Activated CD8-positive, alpha-beta memory T cell treated with anti-CD3 and anti-CD28 coated beads for 24 hours (primary cell): ENCODE data around the gene NELFCD.

Experiments
- DNase-seq: peaks from one replicate; pipeline ENCODE4 v3.0.0-alpha.2; 2020

NELFCD gene

DNA sequence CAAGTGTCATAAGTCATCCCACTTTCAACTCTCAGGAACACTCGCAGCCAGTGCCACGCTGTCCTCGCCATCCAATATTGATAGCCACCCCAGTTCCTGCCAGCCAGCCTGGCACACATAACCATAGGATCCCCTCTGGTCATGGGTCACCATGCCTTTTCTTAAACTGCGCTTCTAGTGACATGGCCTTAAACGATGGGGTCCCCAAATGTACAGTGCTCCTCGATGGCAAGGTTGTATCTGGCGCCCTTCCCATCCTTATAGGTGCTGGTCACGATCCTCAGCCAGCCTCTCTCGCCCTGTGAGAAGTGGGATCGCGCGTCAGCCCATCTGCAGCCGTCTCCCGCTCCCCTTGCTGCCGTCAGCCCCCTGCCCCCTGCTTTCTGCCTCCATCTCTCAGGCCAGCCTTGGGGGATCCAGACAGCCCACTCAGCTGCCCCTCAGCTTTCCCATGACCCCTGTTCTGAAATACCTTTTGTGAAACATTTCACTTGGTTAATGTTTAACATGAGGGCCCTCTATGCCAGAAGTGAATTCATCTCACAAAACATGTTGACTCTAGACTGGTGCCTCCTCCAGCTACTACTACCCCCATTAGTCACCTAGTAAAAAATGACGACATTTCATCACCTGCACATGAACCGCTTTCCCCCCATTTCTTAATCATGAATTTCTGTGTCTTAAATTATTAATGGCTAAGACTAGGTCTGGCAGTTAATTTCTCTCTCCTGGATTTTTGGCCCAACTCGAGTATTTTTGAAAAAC lies 14.6 kb downstream of the NELFCD start:
- no peak for DNase-seq

GRCh38 chr20:58996226-58996611 lies 15.2 kb downstream of the NELFCD start:
- DNase-seq: no peak

GRCh38 chr20:58997141-58997770 lies 16.2 kb downstream of the NELFCD start:
- DNase-seq: no peak

- DNase-seq: no peak
These were observed 17.6 kb downstream of the NELFCD start for GRCh38 chr20:58998656-58999055.

- DNase-seq: no peak
These were observed 19.3 kb downstream of the NELFCD start for GRCh38 chr20:59000326-59000725.

- DNase-seq: no peak
These were observed 20.0 kb downstream of the NELFCD start for GRCh38 chr20:59001068-59001448.

DNA sequence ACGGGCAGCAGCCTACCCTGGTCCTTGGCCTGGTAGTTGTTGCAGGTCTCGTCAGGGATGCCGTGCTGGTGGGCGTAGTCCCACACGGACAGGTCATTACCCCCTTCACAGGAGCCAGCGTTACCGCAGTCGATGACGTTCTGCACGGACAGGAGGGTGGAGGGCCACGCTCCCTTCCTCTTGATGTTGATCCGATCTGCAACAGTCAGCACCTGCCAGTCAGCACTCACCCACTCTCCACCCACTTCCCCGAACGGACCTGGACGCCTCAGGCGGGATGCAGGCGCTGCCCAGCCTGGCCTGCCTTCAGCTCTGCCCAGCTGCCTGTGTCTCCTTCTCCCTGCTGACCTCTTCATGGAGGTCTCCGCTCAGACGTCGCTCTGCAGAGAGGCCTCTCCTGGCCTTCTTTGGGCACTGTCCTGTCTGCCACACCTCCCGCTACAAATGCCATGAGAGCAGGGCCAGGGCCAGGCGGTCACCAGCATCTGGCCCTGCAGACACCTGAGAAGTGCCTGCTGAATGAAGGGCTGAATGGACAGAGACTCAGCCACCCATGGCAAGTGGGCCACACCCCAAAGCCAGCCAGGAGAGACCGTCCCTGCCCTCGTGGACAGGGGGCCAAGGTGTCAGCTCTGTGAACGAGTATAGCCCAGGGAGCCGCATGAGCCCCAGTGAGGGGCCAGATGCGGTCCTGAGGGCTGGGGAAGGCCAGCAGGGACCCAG lies 20.6 kb downstream of the NELFCD start:
- DNase-seq: no peak

DNA sequence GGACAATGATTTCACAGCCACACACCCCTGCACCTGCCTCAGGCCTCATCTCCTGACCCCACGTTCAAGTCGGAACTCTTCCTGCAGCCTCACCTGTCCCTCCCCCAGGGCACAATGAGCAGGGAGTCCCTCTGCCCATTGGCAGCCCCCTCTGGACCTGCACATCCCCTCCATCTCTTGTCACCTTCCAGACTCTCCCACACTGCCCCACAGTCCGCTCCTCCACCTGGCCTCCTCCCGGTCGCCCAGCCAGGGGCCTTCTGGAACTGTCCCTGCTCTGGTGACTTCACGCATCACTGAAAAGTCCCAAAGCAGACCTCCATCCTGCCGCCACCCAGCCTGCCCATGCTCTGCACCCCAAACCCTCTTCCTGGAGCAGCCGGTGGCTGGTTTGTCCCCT lies 21.3 kb downstream of the NELFCD start:
- DNase-seq: no peak

- no peak for DNase-seq
These were observed 21.9 kb downstream of the NELFCD start for GRCh38 chr20:59002874-59003399.

- no peak for DNase-seq
These were observed 22.9 kb downstream of the NELFCD start for GRCh38 chr20:59003836-59004492.

DNA sequence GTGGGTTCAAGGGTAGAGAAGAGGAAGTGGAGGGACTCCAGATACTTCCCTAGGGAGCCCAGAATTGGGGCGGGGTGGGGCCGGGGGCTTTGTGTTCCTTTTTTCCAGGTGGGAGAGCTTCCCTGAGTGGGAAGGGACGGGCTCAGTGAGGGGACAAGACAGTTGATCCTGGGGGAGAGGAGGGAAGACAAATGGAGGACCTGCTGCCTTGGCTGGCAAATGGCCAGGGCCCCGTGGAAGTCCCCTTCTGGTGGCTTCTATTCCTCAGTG lies 23.4 kb downstream of the NELFCD start:
- DNase-seq: peak; percentile 74

GRCh38 chr20:59004763-59005522 lies 23.9 kb downstream of the NELFCD start:
- no peak for DNase-seq

DNA sequence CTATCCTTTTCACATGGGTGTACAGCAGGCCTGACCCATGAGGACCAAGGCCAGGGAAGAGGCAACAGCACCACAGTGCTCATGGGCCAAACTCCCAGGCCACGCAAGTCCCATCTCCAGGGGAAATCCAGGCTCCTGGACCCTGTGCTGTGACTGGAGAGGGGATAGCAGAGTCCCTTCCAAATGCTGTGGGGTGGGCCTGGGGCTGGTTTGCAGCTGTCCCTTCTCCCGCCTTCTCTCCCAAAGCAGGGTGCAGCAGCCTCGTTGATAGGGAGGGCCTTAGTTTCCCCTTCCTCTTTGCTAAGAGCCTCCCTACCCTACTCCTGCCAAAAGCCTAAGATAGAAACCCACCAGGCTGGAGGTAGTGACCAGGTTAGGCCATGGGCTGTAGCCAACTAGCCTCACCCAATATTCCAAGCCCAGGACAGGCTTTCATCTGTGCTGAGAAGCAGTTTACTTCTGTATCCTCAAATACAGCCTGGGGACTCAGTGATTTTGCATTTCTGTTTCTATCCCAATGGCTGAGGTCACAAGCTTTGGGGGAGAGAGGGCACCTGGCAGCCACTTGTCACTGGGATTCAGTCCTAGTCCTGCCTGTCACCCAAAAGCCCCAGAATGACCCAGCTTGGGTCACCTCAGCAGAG lies 24.6 kb downstream of the NELFCD start:
- DNase-seq: no peak

DNA sequence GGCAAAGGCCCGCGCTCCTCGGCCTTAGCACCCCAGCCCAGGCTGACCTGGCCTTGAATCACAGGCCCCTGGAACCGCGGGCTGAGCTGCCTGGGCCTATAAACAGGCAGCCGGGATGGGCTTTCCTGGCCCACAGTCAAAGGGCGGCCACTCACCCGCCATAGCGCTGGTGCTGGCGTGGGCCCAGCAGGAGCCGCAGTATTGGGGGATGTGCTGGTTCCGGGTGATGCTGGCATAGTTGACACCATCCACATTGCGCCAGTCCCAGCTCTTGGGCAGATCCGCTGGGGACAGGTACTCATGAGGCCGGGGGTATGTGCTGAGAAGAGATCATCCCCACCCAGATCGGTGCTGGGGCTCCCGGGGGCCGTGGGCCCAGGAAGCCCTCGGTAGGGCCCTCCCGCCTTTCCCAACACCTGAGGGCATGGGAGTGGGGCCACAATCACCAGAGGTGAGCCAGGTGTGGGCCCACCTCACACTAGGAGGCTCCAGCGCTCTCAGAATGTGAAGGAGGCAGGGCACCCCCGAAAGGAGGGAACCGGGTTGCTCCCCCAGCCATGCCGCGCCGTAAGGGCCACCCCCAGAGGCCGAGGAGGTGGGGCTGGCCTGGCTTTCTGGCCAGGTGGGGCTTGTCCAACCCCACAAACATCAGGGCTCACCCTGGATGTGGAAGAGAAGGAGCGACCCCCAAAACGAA lies 25.3 kb downstream of the NELFCD start:
- DNase-seq: peak; percentile 69

- peak; percentile 79 for DNase-seq
These were observed 26.0 kb downstream of the NELFCD start, which contains the start of gene CTSZ for GRCh38 chr20:59006864-59007664. Gene CTSZ (minus strand): TSS chr20:59007254. CDS start chr20:59007128, 126 bp downstream.

GRCh38 chr20:59007665-59008511 lies 26.8 kb downstream of the NELFCD start:
- no peak for DNase-seq

- DNase-seq: peak; percentile 51
These were observed 27.8 kb downstream of the NELFCD start for GRCh38 chr20:59008715-59009336.

DNA sequence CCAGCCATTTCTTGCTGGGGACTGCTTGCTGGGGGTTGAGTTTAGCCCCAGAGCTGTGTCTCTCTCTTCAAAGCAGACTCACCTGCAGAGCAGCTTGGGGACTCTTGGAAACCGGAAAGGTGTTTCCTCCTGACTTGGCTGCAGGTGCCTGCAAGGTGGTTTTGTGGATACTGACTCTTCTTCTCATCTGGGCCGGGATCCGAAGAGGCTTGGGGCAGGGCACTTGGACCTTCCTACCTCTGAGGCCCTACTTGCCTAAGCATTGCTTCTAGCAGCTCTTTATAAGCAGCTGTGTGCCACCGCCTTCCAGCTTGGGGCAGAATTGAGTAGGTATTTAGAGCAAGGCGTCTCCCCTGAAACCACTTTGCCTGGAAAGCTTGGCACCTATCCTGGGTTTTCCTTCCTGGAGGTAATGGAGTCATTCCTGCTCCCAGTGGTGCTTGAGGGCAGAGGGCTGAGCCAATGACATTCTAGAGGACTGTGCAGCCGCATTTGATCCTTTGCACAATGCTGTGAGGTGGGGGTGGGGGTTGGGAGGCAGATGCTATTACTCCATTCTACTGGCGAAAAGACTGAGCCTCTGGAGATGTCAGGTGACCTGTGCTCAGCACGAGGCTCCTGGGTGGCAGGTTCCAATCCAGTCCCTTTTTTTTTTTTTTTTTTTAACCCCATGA lies 29.4 kb downstream of the NELFCD start:
- DNase-seq: peak; percentile 45
